ENCODE results near the gene ACADL.

DNA sequence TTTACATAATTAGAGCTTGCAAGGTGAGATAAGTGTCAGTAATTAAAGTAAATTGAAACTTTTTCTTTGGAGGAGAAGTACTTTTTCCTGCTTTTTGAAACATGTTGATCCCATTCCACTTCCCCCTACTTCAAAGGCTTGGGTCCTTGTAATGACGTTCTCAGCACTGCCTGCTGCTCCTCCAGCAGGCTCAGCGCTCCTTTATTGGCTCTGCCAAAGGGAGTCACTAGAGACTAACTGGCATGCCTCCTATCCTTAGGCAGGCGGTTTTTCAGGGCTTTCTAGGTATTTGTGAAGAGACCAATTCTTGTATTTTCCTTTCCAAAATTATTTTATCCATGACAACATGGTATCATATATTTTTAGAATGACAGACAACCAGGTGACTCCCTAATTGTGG, 43.9 kb upstream of the ACADL start:
- TF ChIP-seq, protein P1, sequence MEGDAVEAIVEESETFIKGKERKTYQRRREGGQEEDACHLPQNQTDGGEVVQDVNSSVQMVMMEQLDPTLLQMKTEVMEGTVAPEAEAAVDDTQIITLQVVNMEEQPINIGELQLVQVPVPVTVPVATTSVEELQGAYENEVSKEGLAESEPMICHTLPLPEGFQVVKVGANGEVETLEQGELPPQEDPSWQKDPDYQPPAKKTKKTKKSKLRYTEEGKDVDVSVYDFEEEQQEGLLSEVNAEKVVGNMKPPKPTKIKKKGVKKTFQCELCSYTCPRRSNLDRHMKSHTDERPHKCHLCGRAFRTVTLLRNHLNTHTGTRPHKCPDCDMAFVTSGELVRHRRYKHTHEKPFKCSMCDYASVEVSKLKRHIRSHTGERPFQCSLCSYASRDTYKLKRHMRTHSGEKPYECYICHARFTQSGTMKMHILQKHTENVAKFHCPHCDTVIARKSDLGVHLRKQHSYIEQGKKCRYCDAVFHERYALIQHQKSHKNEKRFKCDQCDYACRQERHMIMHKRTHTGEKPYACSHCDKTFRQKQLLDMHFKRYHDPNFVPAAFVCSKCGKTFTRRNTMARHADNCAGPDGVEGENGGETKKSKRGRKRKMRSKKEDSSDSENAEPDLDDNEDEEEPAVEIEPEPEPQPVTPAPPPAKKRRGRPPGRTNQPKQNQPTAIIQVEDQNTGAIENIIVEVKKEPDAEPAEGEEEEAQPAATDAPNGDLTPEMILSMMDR (conservative IDR thresholded peaks at IDR 0.05) = no peak
- TF ChIP-seq ZFX (IDR thresholded peaks at IDR 0.05) = no peak
